ENCODE data around the gene MAPKAP1.

The MAPKAP1 gene

DNA sequence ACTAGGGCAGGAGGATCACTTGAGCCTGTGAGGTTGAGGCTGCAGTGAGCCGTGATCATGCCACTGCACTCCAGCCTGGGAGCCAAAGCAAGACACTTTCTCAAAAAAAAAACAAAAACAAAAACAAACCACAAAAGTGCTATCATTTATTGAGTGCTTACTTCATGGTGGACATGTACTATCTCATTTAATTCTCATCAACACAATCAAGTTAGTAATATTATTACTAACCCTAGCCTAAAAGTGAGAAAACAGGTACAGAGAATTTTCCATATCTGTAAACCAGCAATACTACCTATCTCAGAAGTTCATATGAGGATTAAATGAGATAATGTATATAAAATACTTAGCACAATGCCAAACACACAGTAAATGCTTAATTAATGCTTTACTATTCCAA, 85.8 kb downstream of the MAPKAP1 start:
- TF ChIP-seq, protein P1, sequence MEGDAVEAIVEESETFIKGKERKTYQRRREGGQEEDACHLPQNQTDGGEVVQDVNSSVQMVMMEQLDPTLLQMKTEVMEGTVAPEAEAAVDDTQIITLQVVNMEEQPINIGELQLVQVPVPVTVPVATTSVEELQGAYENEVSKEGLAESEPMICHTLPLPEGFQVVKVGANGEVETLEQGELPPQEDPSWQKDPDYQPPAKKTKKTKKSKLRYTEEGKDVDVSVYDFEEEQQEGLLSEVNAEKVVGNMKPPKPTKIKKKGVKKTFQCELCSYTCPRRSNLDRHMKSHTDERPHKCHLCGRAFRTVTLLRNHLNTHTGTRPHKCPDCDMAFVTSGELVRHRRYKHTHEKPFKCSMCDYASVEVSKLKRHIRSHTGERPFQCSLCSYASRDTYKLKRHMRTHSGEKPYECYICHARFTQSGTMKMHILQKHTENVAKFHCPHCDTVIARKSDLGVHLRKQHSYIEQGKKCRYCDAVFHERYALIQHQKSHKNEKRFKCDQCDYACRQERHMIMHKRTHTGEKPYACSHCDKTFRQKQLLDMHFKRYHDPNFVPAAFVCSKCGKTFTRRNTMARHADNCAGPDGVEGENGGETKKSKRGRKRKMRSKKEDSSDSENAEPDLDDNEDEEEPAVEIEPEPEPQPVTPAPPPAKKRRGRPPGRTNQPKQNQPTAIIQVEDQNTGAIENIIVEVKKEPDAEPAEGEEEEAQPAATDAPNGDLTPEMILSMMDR (IDR thresholded peaks at IDR 0.05): no peak

DNA sequence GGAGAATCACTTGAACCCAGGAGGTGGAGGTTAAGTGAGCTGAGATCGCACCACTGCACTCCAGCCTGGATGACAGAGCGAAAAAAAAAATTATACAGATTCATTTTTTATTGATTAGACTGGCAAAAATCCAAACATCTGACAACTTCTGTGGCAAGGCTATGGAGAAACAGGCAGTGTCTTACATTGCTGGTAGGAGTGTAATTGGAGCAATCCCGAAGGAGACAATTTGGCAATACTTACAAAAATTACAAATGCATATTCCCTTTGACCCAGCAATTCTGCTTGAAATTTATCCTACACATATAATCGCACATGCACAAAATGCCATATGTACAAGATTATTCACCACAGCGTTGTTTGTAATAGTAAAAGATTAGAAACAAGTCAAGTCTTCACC, 86.8 kb downstream of the MAPKAP1 start:
- TF ChIP-seq, protein P1 (IDR thresholded peaks at IDR 0.05): no peak

DNA sequence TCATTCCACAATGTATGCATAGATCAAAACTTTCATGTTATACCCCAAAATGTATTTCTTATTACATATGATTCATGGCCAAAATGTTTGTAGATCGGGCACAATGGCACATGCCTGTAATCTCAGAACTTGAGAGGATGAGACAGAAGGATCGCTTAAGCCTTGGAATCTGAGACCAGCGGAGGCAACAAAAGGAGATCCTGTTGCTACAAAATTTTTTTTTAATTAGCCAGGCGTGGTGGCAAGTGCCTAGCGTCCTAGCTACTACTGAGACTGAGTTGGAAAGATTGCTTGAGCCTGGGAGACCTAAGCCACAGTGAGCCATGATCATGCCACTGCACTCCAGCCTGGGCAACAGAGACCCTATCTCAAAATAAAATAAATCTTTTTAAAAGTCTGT, 89.9 kb downstream of the MAPKAP1 start:
- TF ChIP-seq, protein P1 (IDR thresholded peaks at IDR 0.05): no peak

DNA sequence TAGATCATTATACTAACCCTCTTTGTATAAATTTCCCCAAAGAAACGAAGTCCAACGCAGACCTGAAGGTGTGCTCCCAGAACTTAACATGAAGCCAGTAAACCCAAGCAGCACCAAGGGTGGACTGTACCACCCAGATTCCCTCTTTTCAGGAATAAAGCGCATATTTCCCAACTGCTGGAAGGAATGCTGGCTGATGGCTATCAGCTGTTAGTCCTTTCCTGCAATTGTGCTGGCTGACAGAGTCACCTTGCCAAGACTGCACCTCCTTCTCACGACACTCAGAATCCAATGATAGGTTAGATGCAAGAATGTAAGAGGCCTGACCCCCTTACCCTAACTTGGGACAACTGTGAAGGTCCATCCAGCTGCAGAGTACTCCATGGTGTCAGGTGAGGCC, 93.9 kb downstream of the MAPKAP1 start:
- TF ChIP-seq, protein P1 (IDR thresholded peaks at IDR 0.05): no peak

DNA sequence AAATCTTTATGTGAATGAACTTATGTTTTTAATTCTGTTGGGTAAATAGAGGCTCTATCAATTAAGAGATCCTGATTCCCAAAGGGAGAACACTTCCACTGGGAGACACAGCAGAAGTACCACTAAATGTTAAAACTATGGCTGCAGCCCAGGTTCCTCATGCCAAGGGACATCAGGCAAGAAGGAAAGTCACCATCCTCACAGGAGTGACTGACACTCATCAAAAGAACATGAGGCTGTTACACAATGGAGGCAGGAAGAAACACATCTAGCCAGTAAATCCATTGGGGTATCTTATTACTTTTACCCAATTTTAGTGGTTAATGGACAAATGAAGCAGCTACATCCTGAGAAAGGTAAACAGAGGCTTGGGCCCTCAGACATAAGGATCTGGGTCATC, 94.4 kb downstream of the MAPKAP1 start:
- TF ChIP-seq, protein P1 (IDR thresholded peaks at IDR 0.05): no peak

DNA sequence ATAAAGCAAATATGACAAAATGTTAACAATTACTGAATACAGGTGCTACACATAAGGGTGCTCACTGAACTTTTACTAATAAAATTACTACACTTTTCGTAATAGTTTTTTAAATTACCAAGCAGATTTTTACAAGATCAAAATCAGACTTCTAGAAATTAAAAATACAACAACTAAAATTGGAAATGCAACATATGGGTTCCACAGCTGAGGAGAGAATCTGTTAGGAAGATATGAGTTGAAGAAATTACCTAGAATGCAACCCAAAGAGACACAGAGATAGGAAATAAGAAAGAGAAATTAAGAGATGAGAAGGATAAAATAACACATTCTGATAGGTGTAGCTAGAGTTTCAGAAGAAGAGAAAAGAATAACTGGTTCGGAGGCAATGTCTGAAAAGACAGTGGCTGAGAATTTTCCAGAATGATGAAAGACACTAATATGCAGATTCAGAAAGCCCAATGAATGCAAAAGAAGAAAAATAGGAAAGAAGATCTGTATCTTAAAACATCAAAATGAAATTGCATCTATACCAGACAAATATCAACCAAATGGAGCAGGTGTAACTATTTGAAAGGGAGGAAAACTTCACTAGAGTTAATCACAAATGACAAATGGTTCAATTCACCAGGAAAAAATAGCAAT, 95.8 kb downstream of the MAPKAP1 start:
- TF ChIP-seq, protein P1 (IDR thresholded peaks at IDR 0.05): no peak

DNA sequence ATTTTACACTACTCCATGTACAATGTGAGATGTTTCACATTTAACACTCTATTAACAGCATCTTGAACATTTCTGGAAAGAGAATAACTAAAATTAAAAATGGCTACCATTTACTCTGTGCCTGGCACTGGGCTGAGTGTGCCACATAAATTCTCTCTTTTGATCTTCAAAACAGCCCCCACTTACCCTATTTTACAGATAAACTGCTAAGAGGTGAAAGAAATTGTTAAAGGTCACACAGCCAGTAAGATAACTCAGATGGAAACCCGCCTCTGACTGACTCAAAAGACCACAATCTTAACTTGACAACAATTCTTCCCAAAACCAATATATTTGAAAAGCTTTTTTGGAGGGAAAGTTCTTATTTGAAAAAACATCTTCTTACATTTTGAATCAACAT, 97.3 kb downstream of the MAPKAP1 start:
- TF ChIP-seq, protein P1 (IDR thresholded peaks at IDR 0.05): no peak
